HG03558 (cell line): Measurements from ENCODE around the gene PTPRJ.
A peak's percentile ranks its signal among the peaks of the same experiment; 100 is the strongest.
"Not testable (repeated sequence)": the region's sequence is repeated elsewhere in the genome, so short reads cannot be mapped to it uniquely, and the experiment has no call there.

Source experiments
- ATAC-seq: cut with Tn5 transposase; IDR thresholded peaks from one replicate; pipeline ENCODE4 v1.9.1; 2021; ENCODE audit warnings: moderate number of reproducible peaks; ENCODE audit not compliant: unreplicated experiment; ENCODE audit errors: extremely low read depth

The PTPRJ gene

GRCh38 chr11:48013269-48013901, 33.0 kb downstream of the PTPRJ start:
- ATAC-seq: peak; percentile 47

GRCh38 chr11:48014917-48015316, 34.6 kb downstream of the PTPRJ start:
- ATAC-seq: no peak

- no peak for ATAC-seq
Observed at GRCh38 chr11:48017105-48017830, 36.9 kb downstream of the PTPRJ start.

GRCh38 chr11:48017831-48018527, 37.6 kb downstream of the PTPRJ start:
- no peak for ATAC-seq

- no peak for ATAC-seq
Observed at GRCh38 chr11:48018528-48019216, 38.3 kb downstream of the PTPRJ start.

GRCh38 chr11:48019217-48019584, 38.8 kb downstream of the PTPRJ start:
- ATAC-seq: no peak

GRCh38 chr11:48019595-48019994, 39.2 kb downstream of the PTPRJ start:
- ATAC-seq: no peak

- peak; percentile 73 for ATAC-seq
Observed at GRCh38 chr11:48020092-48020755, 39.9 kb downstream of the PTPRJ start.

- ATAC-seq: not testable (repeated sequence)
Observed at GRCh38 chr11:48021201-48021820, 41.0 kb downstream of the PTPRJ start.

- ATAC-seq: no peak
Observed at GRCh38 chr11:48022445-48022844, 42.1 kb downstream of the PTPRJ start.

- not testable (repeated sequence) for ATAC-seq
Observed at GRCh38 chr11:48023608-48024007, 43.2 kb downstream of the PTPRJ start.

GRCh38 chr11:48024635-48025071, 44.3 kb downstream of the PTPRJ start:
- ATAC-seq: no peak

- no peak for ATAC-seq
Observed at GRCh38 chr11:48025293-48025983, 45.1 kb downstream of the PTPRJ start.

- no peak for ATAC-seq
Observed at GRCh38 chr11:48025984-48026340, 45.6 kb downstream of the PTPRJ start.

- no peak for ATAC-seq
Observed at GRCh38 chr11:48028914-48029680, 48.7 kb downstream of the PTPRJ start.

- ATAC-seq: no peak
Observed at GRCh38 chr11:48029681-48030290, 49.4 kb downstream of the PTPRJ start.

- no peak for ATAC-seq
Observed at GRCh38 chr11:48031602-48032001, 51.2 kb downstream of the PTPRJ start.

GRCh38 chr11:48032721-48033120, 52.4 kb downstream of the PTPRJ start:
- no peak for ATAC-seq
